Neutrophil (primary cell): Measurements from ENCODE around the gene SLC10A3.

Experiments used
- H3K27ac ChIP-seq: fragments of 200-600 bp; sonication (generic); 2 replicates; pipeline ENCODE4 v1.5.1; 2016; ENCODE audit warnings: mild to moderate bottlenecking, moderate library complexity
- H3K27me3 ChIP-seq: fragments of 200-600 bp; sonication (generic); 2 replicates; pipeline ENCODE4 v1.6.0; 2016; ENCODE audit warnings: mild to moderate bottlenecking
- H3K36me3 ChIP-seq: fragments of 200-600 bp; sonication (generic); 2 replicates; pipeline ENCODE4 v1.5.1; 2017
- H3K4me1 ChIP-seq, 2 experiments: fragments of 200-600 bp in 1 of 2; sonication (generic) in 1 of 2; 1 replicate in 1 of 2; 2 replicates in 1 of 2; pipeline versions ENCODE4 v1.5.1 to v1.6.1; 2013 to 2016; ENCODE audit warnings: low read depth in 1 of 2, low read length in 1 of 2, mild to moderate bottlenecking in 1 of 2, moderate library complexity in 1 of 2; ENCODE audit not compliant: control insufficient read depth in 1 of 2, insufficient read depth in 1 of 2
- H3K4me3 ChIP-seq, 2 experiments: fragments of 200-600 bp in 1 of 2; sonication (generic) in 1 of 2; 1 replicate in 1 of 2; 2 replicates in 1 of 2; pipeline ENCODE4 v1.5.1; 2013 to 2016; ENCODE audit warnings: low read depth in 1 of 2, low read length in 1 of 2, mild to moderate bottlenecking in 1 of 2, moderate library complexity in 1 of 2
- H3K9me3 ChIP-seq: fragments of 200-600 bp; sonication (generic); 2 replicates; pipeline ENCODE4 v1.5.1; 2016
- TF ChIP-seq, protein P1 (sequence below): fragments of 200-600 bp; sonication (generic); IDR thresholded peaks from 2 replicates; pipeline ENCODE4 v1.5.1; 2016; ENCODE audit warnings: antibody characterized with exemption

The SLC10A3 gene

DNA sequence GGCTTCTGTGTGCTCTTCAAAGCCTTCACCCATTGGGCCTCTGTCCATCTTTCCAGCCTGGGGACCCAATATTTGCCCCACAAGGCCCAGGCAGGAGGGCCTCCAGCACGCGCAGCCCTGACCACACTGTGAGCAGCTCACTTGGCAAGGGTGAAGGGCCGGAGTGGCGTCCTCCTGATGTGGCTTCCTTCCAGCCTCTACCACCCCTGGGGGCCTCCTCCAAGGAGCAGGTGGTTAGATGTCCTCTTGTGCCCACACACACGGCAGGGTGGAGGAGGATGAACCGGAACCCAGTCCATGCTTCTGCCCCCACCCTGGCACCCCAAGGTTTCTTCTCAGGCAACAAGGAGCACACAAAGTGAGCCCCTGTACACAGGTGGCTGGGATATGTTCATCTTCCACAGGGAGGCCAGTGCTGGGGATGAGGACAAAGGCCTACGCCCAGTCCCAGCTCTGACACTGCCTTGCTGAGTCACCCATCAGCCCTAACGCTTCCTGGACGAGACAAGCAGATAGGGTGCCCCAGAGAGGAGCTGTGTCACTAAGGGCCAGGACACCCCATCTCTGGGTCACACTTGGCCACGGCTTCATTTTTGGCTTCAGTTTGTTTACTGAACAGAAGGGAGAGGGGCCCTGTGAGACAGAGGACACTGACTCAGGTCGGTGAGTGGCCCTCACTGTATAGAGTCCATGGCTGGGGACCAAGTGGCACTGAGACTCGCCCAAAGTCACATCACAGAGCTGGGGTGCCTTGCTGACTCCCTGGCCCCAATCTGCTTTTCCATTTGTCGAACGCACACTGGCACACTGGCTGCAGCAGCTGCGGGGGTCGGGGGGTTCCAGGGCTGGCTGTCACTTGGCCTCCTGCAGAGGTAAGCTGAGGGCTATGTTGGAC, 5.9 kb downstream of the SLC10A3 start:
- H3K36me3 ChIP-seq: no peaks in the 10 kb centered on the region
- TF ChIP-seq, protein P1, sequence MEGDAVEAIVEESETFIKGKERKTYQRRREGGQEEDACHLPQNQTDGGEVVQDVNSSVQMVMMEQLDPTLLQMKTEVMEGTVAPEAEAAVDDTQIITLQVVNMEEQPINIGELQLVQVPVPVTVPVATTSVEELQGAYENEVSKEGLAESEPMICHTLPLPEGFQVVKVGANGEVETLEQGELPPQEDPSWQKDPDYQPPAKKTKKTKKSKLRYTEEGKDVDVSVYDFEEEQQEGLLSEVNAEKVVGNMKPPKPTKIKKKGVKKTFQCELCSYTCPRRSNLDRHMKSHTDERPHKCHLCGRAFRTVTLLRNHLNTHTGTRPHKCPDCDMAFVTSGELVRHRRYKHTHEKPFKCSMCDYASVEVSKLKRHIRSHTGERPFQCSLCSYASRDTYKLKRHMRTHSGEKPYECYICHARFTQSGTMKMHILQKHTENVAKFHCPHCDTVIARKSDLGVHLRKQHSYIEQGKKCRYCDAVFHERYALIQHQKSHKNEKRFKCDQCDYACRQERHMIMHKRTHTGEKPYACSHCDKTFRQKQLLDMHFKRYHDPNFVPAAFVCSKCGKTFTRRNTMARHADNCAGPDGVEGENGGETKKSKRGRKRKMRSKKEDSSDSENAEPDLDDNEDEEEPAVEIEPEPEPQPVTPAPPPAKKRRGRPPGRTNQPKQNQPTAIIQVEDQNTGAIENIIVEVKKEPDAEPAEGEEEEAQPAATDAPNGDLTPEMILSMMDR: no peak
- H3K27me3 ChIP-seq: no peaks in the 10 kb centered on the region
- H3K27ac ChIP-seq: peak overlapping the region; percentile 31
- no peaks in the 10 kb centered on the region for H3K9me3 ChIP-seq
- H3K4me3 ChIP-seq: no peak overlapping the region
- peaks cover 34 to 39% of the 10 kb centered on the region in 2 experiments for H3K4me1 ChIP-seq

DNA sequence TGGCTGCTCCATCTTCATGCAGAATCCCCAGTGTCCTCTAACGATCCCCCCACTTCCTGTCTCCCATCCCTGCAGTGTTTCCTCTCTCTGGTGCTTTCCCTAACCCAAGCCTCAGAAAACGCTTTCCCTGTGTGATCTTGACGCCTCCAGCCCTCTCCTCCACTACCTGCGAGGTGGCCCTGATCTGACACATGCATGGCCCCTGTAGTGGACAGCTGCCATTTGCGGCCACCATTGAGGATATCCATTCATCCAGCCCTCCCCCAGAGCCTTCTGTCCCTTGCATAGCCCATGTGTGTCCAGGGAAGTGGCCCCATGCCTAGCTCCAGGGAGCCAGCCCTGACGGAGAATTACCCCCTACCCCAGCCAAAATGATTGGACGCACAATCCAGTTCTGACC, 7.1 kb downstream of the SLC10A3 start:
- H3K27me3 ChIP-seq: no peaks in the 10 kb centered on the region
- TF ChIP-seq, protein P1: no peak
- H3K4me1 ChIP-seq: peaks cover 29 to 34% of the 10 kb centered on the region in 2 experiments
- no peak overlapping the region for H3K27ac ChIP-seq
- no peak overlapping the region for H3K4me3 ChIP-seq
- H3K9me3 ChIP-seq: no peaks in the 10 kb centered on the region
- no peaks in the 10 kb centered on the region for H3K36me3 ChIP-seq

DNA sequence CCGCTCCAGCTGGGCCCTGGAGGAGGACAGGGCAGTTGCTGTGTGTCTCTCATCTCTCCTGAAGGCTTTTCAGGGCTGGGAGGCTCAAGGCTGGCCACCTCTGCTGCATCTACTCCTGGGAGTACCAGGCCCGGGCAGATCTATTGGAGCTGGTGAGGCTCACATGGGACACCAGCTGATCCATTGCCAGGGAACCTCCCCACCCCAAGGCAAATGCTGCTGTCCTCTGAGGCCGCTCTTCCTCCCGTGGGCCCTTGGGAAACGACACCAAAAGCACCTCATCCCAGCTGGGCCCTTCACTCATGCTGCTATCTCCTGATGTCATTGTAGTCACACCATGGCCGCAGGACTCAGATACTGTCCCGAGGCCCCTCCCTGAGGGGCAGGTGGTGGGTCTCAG, 7.6 kb downstream of the SLC10A3 start:
- no peaks in the 10 kb centered on the region for H3K36me3 ChIP-seq
- H3K4me3 ChIP-seq: no peak overlapping the region
- peaks cover 29 to 38% of the 10 kb centered on the region in 2 experiments for H3K4me1 ChIP-seq
- TF ChIP-seq, protein P1: no peak
- no peaks in the 10 kb centered on the region for H3K27me3 ChIP-seq
- H3K9me3 ChIP-seq: no peaks in the 10 kb centered on the region
- no peak overlapping the region for H3K27ac ChIP-seq

DNA sequence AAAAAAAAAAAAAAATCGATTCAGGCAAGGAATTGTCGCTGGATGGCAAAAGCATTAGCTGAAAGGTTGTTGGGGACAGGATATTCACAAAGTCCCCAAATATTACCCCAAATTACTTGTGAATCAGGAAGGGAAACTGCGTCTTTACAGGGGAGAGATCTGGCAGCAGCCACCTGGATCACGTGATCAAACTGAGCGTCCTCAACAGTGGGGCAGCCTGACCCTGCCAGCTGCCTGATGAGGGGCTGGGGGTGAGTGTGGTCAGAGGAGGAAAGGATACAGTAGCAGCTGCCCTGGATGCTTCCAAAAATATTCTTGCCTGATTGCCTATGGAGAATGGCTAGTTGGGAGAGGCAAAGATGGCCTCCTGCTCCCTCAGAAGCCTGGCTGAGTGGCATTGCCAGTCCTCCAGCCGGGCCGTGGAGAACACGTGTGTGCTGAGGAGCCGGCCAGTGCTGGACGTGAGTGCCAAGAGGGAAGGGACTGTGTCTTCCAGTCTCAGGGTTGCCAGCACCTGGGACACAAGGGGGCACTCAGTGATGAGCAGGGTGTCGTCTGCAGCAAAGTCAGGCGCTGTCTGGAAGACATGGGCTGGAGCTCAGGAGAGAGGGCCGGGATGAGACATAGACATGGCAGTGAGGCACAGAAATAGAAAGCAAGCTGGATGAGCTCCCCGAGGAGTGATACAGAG, 8.4 kb downstream of the SLC10A3 start:
- Histone ChIP-seq H3K9me3 (no peaks in the 10 kb centered on the region), H3K4me1 (peaks cover 27 to 34% of the 10 kb centered on the region in 2 experiments), H3K36me3 (no peaks in the 10 kb centered on the region), H3K4me3 (no peak overlapping the region), H3K27ac (no peak overlapping the region), H3K27me3 (no peaks in the 10 kb centered on the region)
- TF ChIP-seq, protein P1: no peak

DNA sequence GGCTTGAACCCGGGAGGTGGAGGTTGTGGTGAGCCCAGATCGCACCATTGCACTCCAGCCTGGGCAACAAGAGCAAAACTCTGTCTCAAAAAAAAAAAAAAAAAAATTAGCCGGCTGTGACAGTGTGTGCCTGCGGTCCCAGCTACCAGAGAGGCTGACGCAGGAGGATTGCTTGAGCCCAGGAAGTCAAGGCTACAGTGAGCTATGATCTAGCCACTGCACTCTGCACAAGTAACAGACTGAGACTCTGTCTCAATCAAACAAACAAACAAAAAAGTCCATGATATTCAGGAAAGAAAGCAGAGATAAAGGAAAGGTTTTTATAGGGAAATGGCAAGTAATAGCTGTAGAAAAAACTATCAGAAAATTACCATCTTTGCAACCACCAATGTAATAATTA, 9.2 kb downstream of the SLC10A3 start:
- Histone ChIP-seq H3K4me3 (no peak overlapping the region), H3K9me3 (no peaks in the 10 kb centered on the region), H3K27me3 (no peaks in the 10 kb centered on the region), H3K36me3 (no peaks in the 10 kb centered on the region), H3K27ac (no peak overlapping the region), H3K4me1 (peaks cover 24 to 30% of the 10 kb centered on the region in 2 experiments)
- TF ChIP-seq, protein P1: no peak
